GM19452 (cell line): ENCODE measurements around the gene HPS1.
A peak's percentile ranks its signal among the peaks of the same experiment; 100 is the strongest.

Source experiments
- ATAC-seq: cut with Tn5 transposase; IDR thresholded peaks from one replicate; pipeline ENCODE4 v1.9.1; 2021; ENCODE audit not compliant: unreplicated experiment

The HPS1 gene

GRCh38 chr10:98465866-98466265 is 19.1 kb upstream of the HPS1 start:
- ATAC-seq: no peak

GRCh38 chr10:98463976-98464754 is 17.4 kb upstream of the HPS1 start:
- no peak for ATAC-seq

GRCh38 chr10:98463016-98463415 is 16.3 kb upstream of the HPS1 start:
- no peak for ATAC-seq

- ATAC-seq: no peak
These were observed 14.7 kb upstream of the HPS1 start for GRCh38 chr10:98461500-98461842.

- no peak for ATAC-seq
These were observed 14.2 kb upstream of the HPS1 start for GRCh38 chr10:98460837-98461499.

- no peak for ATAC-seq
These were observed 12.4 kb upstream of the HPS1 start for GRCh38 chr10:98458809-98459784.

GRCh38 chr10:98457721-98458120 is 11.0 kb upstream of the HPS1 start:
- no peak for ATAC-seq

GRCh38 chr10:98456686-98457482 is 10.1 kb upstream of the HPS1 start:
- ATAC-seq: no peak

GRCh38 chr10:98456043-98456570 is 9.4 kb upstream of the HPS1 start:
- ATAC-seq: no peak

- no peak for ATAC-seq
These were observed 7.0 kb upstream of the HPS1 start for GRCh38 chr10:98453729-98454128.

- no peak for ATAC-seq
These were observed 3.9 kb upstream of the HPS1 start for GRCh38 chr10:98450618-98451017.

GRCh38 chr10:98449287-98449686 is 2.6 kb upstream of the HPS1 start:
- no peak for ATAC-seq

- ATAC-seq: peak; percentile 14
These were observed 529 bp downstream of the HPS1 start for GRCh38 chr10:98446151-98446660.

GRCh38 chr10:98445200-98445812 is 1.4 kb downstream of the HPS1 start:
- no peak for ATAC-seq

GRCh38 chr10:98444314-98445006 is 2.3 kb downstream of the HPS1 start:
- peak; percentile 36 for ATAC-seq

GRCh38 chr10:98438715-98439114 is 8.0 kb downstream of the HPS1 start:
- ATAC-seq: no peak

GRCh38 chr10:98436704-98437103 is 10.0 kb downstream of the HPS1 start:
- no peak for ATAC-seq

- no peak for ATAC-seq
These were observed 11.6 kb downstream of the HPS1 start for GRCh38 chr10:98435178-98435577.
